Daoy (cell line): ENCODE measurements around the gene HMGN1. TPM values are rescaled to one million over a fixed set of nuclear protein-coding genes. Genes with fewer than 3 reads are reported as not detected.

ENCODE experiments used
- DNase-seq: peaks from one replicate; pipeline ENCODE4 v3.0.0-alpha.2; 2015; ENCODE audit warnings: low read depth
- total RNA-seq: library from RNA; depleted of rRNA; stranded (reverse); fragments of >200 nt; shearing (Covaris generic); gene quantifications from 2 replicates; pipeline ENCODE4 v1.2.3, GENCODE V29; 2014; rRNA removed

HMGN1 gene
- total RNA-seq, 1 experiment from 2014 or later, result 583 TPM

GRCh38 chr21:39300587-39300986 lies 48.3 kb downstream of the HMGN1 start:
- DNase-seq, result no peak

- no peak for DNase-seq
These were observed 52.0 kb downstream of the HMGN1 start for GRCh38 chr21:39296891-39297290.

Other genes with a start within 250 kb of the HMGN1 start
- gene PSMG1, start 165.6 kb downstream of the HMGN1 start, total RNA-seq, result 146 and 150 TPM in 2 replicates
- gene BRWD1, start 35.5 kb downstream of the HMGN1 start, total RNA-seq, result 27.9 and 30.1 TPM in 2 replicates
- 0.91 and 6.0 TPM in 2 replicates for gene LCA5L, start 96.7 kb upstream of the HMGN1 start, total RNA-seq
- gene SH3BGR, start 102.9 kb upstream of the HMGN1 start, total RNA-seq, result 4.3 and 4.6 TPM in 2 replicates